Astrocyte (in vitro differentiated cells and primary cell): ENCODE data around the gene UBE2E2. TPM values are rescaled to one million over a fixed set of nuclear protein-coding genes. Genes with fewer than 3 reads are reported as not detected.
A peak's percentile ranks its signal among the peaks of the same experiment; 100 is the strongest.

ENCODE experiments used
- DNase-seq: peaks from one replicate; pipeline ENCODE4 v3.0.0-alpha.2; 2010; ENCODE audit warnings: low read depth
- FAIRE-seq: peaks from 2 replicates; lab custom pipeline; 2011; peaks lifted over from hg19 to GRCh38; lab: Jason Lieb, UNC
- H2AFZ ChIP-seq: 2 replicates; pipeline ENCODE4 v1.6.0; 2012; ENCODE audit warnings: low read depth, low read length, inconsistent platforms
- H3K27ac ChIP-seq: 2 replicates; pipeline ENCODE4 v1.5.1; 2011; ENCODE audit warnings: low read depth, low read length, inconsistent platforms
- H3K27me3 ChIP-seq: 2 replicates; pipeline ENCODE4 v1.6.0; 2011; ENCODE audit warnings: low read length, inconsistent platforms; ENCODE audit not compliant: insufficient read depth
- H3K36me3 ChIP-seq: 2 replicates; pipeline ENCODE4 v1.5.1; 2011; ENCODE audit warnings: low read length, inconsistent platforms; ENCODE audit not compliant: insufficient read depth
- H3K4me1 ChIP-seq: 2 replicates; pipeline ENCODE4 v1.5.1; 2011; ENCODE audit warnings: low read length, inconsistent platforms; ENCODE audit not compliant: insufficient read depth
- H3K4me2 ChIP-seq: 2 replicates; pipeline ENCODE4 v1.6.0; 2012; ENCODE audit warnings: low read length, inconsistent platforms
- H3K4me3 ChIP-seq: 2 replicates; pipeline ENCODE4 v1.5.1; 2011; ENCODE audit warnings: low read depth, mild to moderate bottlenecking, low read length, inconsistent platforms; ENCODE audit not compliant: insufficient read depth
- H3K79me2 ChIP-seq: 2 replicates; pipeline ENCODE4 v1.6.0; 2012; ENCODE audit warnings: mild to moderate bottlenecking, low read length, inconsistent platforms; ENCODE audit not compliant: insufficient read depth
- H3K9ac ChIP-seq: 2 replicates; pipeline ENCODE4 v1.6.0; 2012; ENCODE audit warnings: mild to moderate bottlenecking, low read length, inconsistent platforms
- H3K9me3 ChIP-seq: 2 replicates; pipeline ENCODE4 v1.5.1; 2012; ENCODE audit warnings: low read depth, mild to moderate bottlenecking, low read length, inconsistent platforms; ENCODE audit not compliant: insufficient read depth
- H4K20me1 ChIP-seq: 2 replicates; pipeline ENCODE4 v1.6.0; 2012; ENCODE audit warnings: low read length, inconsistent platforms; ENCODE audit not compliant: insufficient read depth
- H3K27ac Mint-ChIP-seq: one replicate; pipeline ENCODE4 v1.8.0; 2021; ENCODE audit warnings: mild to moderate bottlenecking, mixed read lengths; ENCODE audit not compliant: unreplicated experiment
- H3K27me3 Mint-ChIP-seq: one replicate; pipeline ENCODE4 v1.8.0; 2021; ENCODE audit warnings: low read depth, mixed read lengths; ENCODE audit not compliant: unreplicated experiment
- H3K36me3 Mint-ChIP-seq: one replicate; pipeline ENCODE4 v1.8.0; 2021; ENCODE audit warnings: low read depth, mixed read lengths; ENCODE audit not compliant: unreplicated experiment
- H3K4me1 Mint-ChIP-seq: one replicate; pipeline ENCODE4 v1.8.0; 2021; ENCODE audit warnings: low read depth, mixed read lengths; ENCODE audit not compliant: unreplicated experiment
- H3K4me3 Mint-ChIP-seq: one replicate; pipeline ENCODE4 v1.8.0; 2021; ENCODE audit warnings: mild to moderate bottlenecking, moderate library complexity, mixed read lengths; ENCODE audit not compliant: unreplicated experiment
- H3K9me3 Mint-ChIP-seq: one replicate; pipeline ENCODE4 v1.8.0; 2021; ENCODE audit warnings: mild to moderate bottlenecking, mixed read lengths; ENCODE audit not compliant: unreplicated experiment
- CTCF ChIP-seq: IDR thresholded peaks from 2 replicates; pipeline ENCODE4 v1.5.1; 2011; ENCODE audit warnings: low read depth, mild to moderate bottlenecking, inconsistent platforms, low read length, moderate library complexity; ENCODE audit not compliant: insufficient read depth
- EZH2 ChIP-seq: IDR thresholded peaks from 2 replicates; pipeline ENCODE4 v1.6.1; 2012; ENCODE audit warnings: mild to moderate bottlenecking, low read length, inconsistent platforms; ENCODE audit not compliant: insufficient read depth
- total RNA-seq: library from RNA; stranded (reverse); gene quantifications from 2 replicates; pipeline ENCODE4 v1.2.1, GENCODE V29; 2021

Gene UBE2E2
- total RNA-seq, 1 donor from 2014 or later = 89.8 TPM

DNA sequence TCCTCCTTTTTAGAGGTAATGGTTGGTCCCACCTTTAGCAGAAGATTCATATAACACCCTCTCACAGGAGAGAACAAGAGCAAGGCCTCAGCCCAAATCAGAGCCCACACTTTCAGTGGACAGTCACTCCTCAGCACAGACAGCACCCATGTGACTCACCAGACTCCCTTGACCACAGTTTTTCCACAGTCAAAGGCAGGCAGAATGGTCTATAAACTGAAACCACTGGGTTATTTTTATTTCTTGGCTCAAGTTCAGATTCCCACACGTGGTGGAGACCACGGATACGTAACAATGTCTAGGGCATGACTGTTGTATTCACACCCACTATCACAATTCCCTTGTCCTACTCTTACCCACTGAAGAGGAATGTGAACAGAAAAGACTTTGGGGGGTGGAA lies 364.8 kb downstream of the UBE2E2 start:
- no peaks in the 10 kb centered on the region for H3K27me3 Mint-ChIP-seq
- Histone ChIP-seq H3K27ac (peak overlapping the region; percentile 54), H3K9ac (peak overlapping the region; percentile 27), H2AFZ (no peak overlapping the region), H3K4me2 (peak overlapping the region; percentile 3), H3K79me2 (no peaks in the 10 kb centered on the region), H4K20me1 (no peaks in the 10 kb centered on the region), H3K9me3 (no peaks in the 10 kb centered on the region), H3K4me3 (no peak overlapping the region), H3K36me3 (no peaks in the 10 kb centered on the region), H3K27me3 (no peaks in the 10 kb centered on the region), H3K4me1 (peaks cover 9% of the 10 kb centered on the region)
- TF ChIP-seq EZH2 (no peak), CTCF (no peak)
- peaks cover 21% of the 10 kb centered on the region for H3K4me1 Mint-ChIP-seq
- DNase-seq = peak; percentile 97
- H3K9me3 Mint-ChIP-seq = no peaks in the 10 kb centered on the region
- no peak overlapping the region for H3K4me3 Mint-ChIP-seq
- peak overlapping the region; percentile 86 for H3K27ac Mint-ChIP-seq
- H3K36me3 Mint-ChIP-seq = no peaks in the 10 kb centered on the region
- FAIRE-seq = peak; percentile 72

DNA sequence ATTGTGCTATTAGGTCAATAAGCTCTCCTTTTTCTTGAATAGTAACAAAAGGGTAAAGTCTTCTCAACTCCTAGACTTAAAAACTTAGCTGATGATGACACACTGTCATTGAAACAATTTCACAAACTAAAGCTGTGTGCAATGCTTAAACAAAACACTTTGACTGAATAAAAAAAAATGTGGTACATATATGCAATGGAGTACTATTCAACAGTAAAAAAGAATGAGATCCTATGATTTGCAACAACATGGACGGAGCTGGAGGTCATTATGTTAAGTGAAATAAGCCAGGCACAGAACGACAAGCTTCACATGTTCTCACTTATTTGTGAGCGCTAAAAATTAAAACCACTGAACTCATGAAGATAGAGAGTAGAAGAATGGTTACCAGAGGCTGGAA lies 370.7 kb downstream of the UBE2E2 start:
- no peak for TF ChIP-seq EZH2
- TF ChIP-seq CTCF = no peak
- no peaks in the 10 kb centered on the region for H3K79me2 ChIP-seq

DNA sequence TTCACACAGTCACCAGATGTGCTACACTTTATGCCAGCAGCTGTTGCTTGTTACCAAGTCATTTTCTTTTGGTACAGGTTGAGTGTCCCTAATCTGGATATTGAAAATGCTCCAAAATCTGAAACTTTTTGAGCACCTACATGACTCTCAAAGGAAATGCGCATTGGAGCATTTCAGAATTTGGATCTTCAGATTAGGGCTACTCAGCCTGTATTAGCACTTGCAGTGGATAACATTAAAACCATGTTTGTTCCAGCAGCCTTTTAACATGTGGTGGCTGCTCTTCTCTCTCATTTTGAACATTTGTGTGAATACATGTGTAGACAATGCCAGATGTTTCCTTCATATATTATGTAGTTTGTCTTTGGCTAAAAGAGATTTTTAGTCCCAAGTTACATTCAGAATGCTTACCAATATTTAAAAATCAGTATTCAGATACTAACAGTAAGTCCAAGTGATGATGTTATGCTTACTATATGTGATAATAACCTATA lies 371.7 kb downstream of the UBE2E2 start:
- H3K4me2 ChIP-seq = no peak overlapping the region
- no peak for FAIRE-seq
- Mint-ChIP-seq H3K4me1 (peaks cover 6% of the 10 kb centered on the region), H3K4me3 (no peak overlapping the region), H3K27ac (no peak overlapping the region), H3K27me3 (no peaks in the 10 kb centered on the region), H3K36me3 (peaks cover 2% of the 10 kb centered on the region), H3K9me3 (no peaks in the 10 kb centered on the region)
- no peaks in the 10 kb centered on the region for H3K79me2 ChIP-seq
- TF ChIP-seq CTCF (no peak), EZH2 (no peak)
- no peaks in the 10 kb centered on the region for H3K9me3 ChIP-seq
- H3K9ac ChIP-seq = no peak overlapping the region
- peaks cover 3% of the 10 kb centered on the region for H3K4me1 ChIP-seq
- no peak for DNase-seq
- H3K36me3 ChIP-seq = no peaks in the 10 kb centered on the region
- H3K27me3 ChIP-seq = no peaks in the 10 kb centered on the region
- H3K4me3 ChIP-seq = no peak overlapping the region
- no peak overlapping the region for H2AFZ ChIP-seq
- H3K27ac ChIP-seq = no peak overlapping the region
- H4K20me1 ChIP-seq = no peaks in the 10 kb centered on the region

More for the DNA sequence above, 370.7 kb downstream of the UBE2E2 start:
- peaks cover 7% of the 10 kb centered on the region for H3K4me1 Mint-ChIP-seq
- no peak overlapping the region for H3K27ac Mint-ChIP-seq
- Histone ChIP-seq H3K9ac (no peak overlapping the region), H3K4me3 (no peak overlapping the region), H3K9me3 (no peaks in the 10 kb centered on the region), H3K27ac (no peak overlapping the region), H3K4me1 (peaks cover 3% of the 10 kb centered on the region), H3K4me2 (no peak overlapping the region), H2AFZ (no peak overlapping the region), H3K27me3 (no peaks in the 10 kb centered on the region), H4K20me1 (no peaks in the 10 kb centered on the region), H3K36me3 (no peaks in the 10 kb centered on the region)
- H3K9me3 Mint-ChIP-seq = no peaks in the 10 kb centered on the region
- no peak for FAIRE-seq
- no peaks in the 10 kb centered on the region for H3K27me3 Mint-ChIP-seq
- H3K4me3 Mint-ChIP-seq = no peak overlapping the region
- DNase-seq = no peak
- peaks cover 2% of the 10 kb centered on the region for H3K36me3 Mint-ChIP-seq
